IMR-90 (cell line): ENCODE results near the gene ABCB4.
"Not testable (repeated sequence)": the region's sequence is repeated elsewhere in the genome, so short reads cannot be mapped to it uniquely, and the experiment has no call there.

ENCODE experiments used
- BHLHE40 ChIP-seq: fragments of 150-350 bp; IDR thresholded peaks from 2 replicates; pipeline ENCODE4 v1.6.1; 2016; ENCODE audit warnings: mild to moderate bottlenecking, low read depth, low read length
- CEBPB ChIP-seq: IDR thresholded peaks from 2 replicates; pipeline ENCODE4 v1.6.1; 2012; ENCODE audit warnings: low read depth, low read length, improper control_type of control experiment
- CHD1 ChIP-seq: IDR thresholded peaks from 2 replicates; pipeline ENCODE4 v1.6.1; 2012; ENCODE audit warnings: low read depth, low read length, improper control_type of control experiment
- MXI1 ChIP-seq: IDR thresholded peaks from 2 replicates; pipeline ENCODE4 v1.6.1; 2012; ENCODE audit warnings: low read depth, mild to moderate bottlenecking, low read length, moderate library complexity, borderline replicate concordance
- POLR2A ChIP-seq: IDR thresholded peaks from 2 replicates; pipeline ENCODE4 v1.6.1; 2012; ENCODE audit warnings: mild to moderate bottlenecking, low read depth, low read length
- SMC3 ChIP-seq: fragments of 150-350 bp; IDR thresholded peaks from 2 replicates; pipeline ENCODE4 v1.6.1; 2016; ENCODE audit warnings: low read depth, mild to moderate bottlenecking, antibody characterized with exemption, low read length, moderate library complexity
- TF ChIP-seq, protein P1 (sequence below): conservative IDR thresholded peaks from 2 replicates; pipeline ENCODE4 v1.5.1; 2012; ENCODE audit warnings: mild to moderate bottlenecking, low read depth, low read length, improper control_type of control experiment
- TF ChIP-seq, protein P2 (sequence below): fragments of 150-350 bp; IDR thresholded peaks from 2 replicates; pipeline ENCODE4 v1.6.1; 2016; ENCODE audit warnings: low read depth, mild to moderate bottlenecking, low read length, moderate library complexity, borderline replicate concordance

DNA sequence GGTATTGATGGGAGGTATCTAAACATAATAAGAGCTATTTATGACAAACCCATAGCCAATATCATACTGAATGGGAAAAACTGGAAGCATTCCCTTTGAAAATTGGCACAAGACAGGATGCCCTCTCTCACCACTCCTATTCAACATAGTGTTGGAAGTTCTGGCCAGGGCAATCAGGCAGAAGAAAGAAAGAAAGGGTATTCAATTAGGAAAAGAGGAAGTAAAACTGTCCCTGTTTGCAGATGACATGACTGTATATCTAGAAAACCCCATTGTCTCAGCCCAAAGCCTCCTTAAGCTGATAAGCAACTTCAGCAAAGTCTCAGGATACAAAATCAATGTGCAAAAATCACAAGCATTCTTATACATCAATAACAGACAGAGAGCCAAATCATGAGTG, 6.3 kb downstream of the ABCB4 start:
- TF ChIP-seq POLR2A, SMC3, CEBPB, MXI1, BHLHE40, CHD1: not testable (repeated sequence)
- TF ChIP-seq, protein P1, sequence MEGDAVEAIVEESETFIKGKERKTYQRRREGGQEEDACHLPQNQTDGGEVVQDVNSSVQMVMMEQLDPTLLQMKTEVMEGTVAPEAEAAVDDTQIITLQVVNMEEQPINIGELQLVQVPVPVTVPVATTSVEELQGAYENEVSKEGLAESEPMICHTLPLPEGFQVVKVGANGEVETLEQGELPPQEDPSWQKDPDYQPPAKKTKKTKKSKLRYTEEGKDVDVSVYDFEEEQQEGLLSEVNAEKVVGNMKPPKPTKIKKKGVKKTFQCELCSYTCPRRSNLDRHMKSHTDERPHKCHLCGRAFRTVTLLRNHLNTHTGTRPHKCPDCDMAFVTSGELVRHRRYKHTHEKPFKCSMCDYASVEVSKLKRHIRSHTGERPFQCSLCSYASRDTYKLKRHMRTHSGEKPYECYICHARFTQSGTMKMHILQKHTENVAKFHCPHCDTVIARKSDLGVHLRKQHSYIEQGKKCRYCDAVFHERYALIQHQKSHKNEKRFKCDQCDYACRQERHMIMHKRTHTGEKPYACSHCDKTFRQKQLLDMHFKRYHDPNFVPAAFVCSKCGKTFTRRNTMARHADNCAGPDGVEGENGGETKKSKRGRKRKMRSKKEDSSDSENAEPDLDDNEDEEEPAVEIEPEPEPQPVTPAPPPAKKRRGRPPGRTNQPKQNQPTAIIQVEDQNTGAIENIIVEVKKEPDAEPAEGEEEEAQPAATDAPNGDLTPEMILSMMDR: not testable (repeated sequence)
- TF ChIP-seq, protein P2, sequence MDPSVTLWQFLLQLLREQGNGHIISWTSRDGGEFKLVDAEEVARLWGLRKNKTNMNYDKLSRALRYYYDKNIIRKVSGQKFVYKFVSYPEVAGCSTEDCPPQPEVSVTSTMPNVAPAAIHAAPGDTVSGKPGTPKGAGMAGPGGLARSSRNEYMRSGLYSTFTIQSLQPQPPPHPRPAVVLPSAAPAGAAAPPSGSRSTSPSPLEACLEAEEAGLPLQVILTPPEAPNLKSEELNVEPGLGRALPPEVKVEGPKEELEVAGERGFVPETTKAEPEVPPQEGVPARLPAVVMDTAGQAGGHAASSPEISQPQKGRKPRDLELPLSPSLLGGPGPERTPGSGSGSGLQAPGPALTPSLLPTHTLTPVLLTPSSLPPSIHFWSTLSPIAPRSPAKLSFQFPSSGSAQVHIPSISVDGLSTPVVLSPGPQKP: not testable (repeated sequence)
